ENCODE measurements around the gene SPTB.

Gene SPTB

DNA sequence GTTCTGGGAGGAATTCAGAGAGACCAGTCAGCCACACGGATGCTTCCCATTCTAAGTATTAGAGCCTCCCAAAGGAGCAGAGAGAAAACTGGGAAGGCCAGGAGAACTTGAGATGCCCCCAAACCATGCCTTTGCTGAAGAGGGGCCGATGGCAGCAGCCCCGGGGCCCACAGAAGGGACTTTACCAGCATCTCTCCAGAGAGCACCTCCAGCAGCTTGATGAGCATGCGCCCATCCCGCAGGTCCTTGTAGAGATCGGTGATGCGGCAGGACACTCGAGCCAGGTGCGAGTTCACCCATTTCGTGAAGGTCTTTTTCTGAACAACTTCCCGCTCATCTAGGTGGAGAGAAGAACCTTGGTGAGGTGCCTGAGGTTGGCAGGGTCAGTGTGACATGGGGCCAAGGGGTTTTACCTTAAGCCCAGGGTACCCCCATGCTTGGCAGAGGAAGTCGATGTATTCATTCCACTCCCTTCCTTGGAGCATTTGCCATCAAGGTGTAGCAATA, 74.9 kb downstream of the SPTB start:
- no peak for DNase-seq (ENCODE audit: low spot score)
- in situ Hi-C loops (cut with MboI; ENCODE audit: low sequenced_read_pairs, unreplicated experiment): no loop called here
- TF ChIP-seq, protein P1, sequence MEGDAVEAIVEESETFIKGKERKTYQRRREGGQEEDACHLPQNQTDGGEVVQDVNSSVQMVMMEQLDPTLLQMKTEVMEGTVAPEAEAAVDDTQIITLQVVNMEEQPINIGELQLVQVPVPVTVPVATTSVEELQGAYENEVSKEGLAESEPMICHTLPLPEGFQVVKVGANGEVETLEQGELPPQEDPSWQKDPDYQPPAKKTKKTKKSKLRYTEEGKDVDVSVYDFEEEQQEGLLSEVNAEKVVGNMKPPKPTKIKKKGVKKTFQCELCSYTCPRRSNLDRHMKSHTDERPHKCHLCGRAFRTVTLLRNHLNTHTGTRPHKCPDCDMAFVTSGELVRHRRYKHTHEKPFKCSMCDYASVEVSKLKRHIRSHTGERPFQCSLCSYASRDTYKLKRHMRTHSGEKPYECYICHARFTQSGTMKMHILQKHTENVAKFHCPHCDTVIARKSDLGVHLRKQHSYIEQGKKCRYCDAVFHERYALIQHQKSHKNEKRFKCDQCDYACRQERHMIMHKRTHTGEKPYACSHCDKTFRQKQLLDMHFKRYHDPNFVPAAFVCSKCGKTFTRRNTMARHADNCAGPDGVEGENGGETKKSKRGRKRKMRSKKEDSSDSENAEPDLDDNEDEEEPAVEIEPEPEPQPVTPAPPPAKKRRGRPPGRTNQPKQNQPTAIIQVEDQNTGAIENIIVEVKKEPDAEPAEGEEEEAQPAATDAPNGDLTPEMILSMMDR (IDR thresholded peaks at IDR 0.05; ENCODE audit: borderline replicate concordance, control extremely low read depth, extremely low read depth, insufficient read depth, missing control alignments): no peak

DNA sequence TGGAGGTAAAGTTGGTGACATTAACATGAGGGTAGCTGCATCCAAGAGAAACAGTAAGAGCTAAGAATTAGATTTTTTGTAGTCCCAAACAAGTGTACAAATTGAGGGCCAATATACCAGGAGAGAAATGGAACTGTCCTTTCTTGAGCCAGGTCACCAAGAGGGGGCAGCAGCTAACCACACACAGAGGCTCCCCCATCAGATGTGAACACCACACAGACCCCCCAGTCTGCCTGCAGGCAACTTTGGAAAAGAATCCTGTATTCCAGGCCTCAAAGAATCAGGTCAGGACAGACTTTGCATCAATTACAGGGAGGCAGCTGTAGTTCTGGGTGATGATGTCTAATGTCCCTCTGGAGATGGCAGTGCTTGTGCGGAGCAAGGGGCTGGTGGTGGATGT, 77.9 kb downstream of the SPTB start:
- TF ChIP-seq, protein P1 (IDR thresholded peaks at IDR 0.05; ENCODE audit: borderline replicate concordance, control extremely low read depth, extremely low read depth, insufficient read depth, missing control alignments): peak; percentile 34
- peak; percentile 58 for DNase-seq (ENCODE audit: low spot score)
- in situ Hi-C loops (cut with MboI; ENCODE audit: low sequenced_read_pairs, unreplicated experiment): no loop called here

DNA sequence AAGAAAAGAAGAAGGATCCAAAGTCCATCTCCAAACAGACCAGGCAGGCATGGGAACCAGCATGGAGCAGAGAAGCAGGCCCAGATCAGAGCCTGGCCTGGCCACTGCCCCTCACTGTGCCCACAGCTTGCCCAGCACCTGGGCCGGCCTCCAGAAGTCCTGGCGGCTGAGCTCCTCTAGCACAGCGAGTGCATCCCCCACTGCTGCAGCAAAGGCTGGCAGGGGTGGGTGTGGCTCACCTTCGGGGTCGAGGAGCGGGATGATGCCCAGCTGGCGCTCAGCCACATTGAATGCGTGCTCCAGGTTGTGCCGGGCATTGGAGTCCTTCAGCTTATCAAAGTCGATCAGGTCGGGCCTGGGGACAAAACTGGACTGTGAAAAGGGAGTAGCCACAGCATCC, 78.7 kb downstream of the SPTB start:
- in situ Hi-C loops (cut with MboI; ENCODE audit: low sequenced_read_pairs, unreplicated experiment): no loop called here

DNA sequence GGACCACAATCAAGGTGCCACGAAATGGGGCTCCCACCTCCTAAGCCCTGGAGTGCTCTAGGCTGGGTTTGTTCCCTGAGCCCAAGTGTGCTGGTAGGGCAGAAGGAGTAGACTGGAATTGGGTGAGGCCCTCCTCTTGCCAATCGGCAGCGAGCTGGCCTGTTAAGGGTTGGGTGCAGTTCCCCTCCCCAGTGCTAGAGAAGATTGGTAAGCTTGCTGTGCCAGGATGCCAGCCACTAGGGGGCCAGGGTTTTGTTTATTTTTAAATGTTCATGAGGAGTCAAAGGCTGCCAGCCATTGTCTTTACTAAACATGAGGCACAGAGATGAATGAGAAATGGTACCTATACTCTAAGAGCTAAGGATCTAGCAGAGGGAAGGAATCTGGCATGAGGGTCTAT, 79.7 kb downstream of the SPTB start:
- DNase-seq (ENCODE audit: low spot score): no peak
- TF ChIP-seq, protein P1 (IDR thresholded peaks at IDR 0.05; ENCODE audit: borderline replicate concordance, control extremely low read depth, extremely low read depth, insufficient read depth, missing control alignments): no peak

More for the DNA sequence above, 78.7 kb downstream of the SPTB start:
- no peak for DNase-seq (ENCODE audit: low spot score)
- TF ChIP-seq, protein P1 (IDR thresholded peaks at IDR 0.05; ENCODE audit: borderline replicate concordance, control extremely low read depth, extremely low read depth, insufficient read depth, missing control alignments): no peak

GRCh38 chr14:64799555-64799954, 80.2 kb downstream of the SPTB start:
- in situ Hi-C loops (cut with MboI; ENCODE audit: low sequenced_read_pairs, unreplicated experiment): no loop called here
- TF ChIP-seq, protein P1 (IDR thresholded peaks at IDR 0.05; ENCODE audit: borderline replicate concordance, control extremely low read depth, extremely low read depth, insufficient read depth, missing control alignments): no peak
- no peak for DNase-seq (ENCODE audit: low spot score)

More for the DNA sequence above, 79.7 kb downstream of the SPTB start:
- in situ Hi-C loops (cut with MboI; ENCODE audit: low sequenced_read_pairs, unreplicated experiment): no loop called here

GRCh38 chr14:64796369-64796768, 83.3 kb downstream of the SPTB start:
- no peak for DNase-seq (ENCODE audit: low spot score)
- TF ChIP-seq, protein P1 (IDR thresholded peaks at IDR 0.05; ENCODE audit: borderline replicate concordance, control extremely low read depth, extremely low read depth, insufficient read depth, missing control alignments): no peak
- in situ Hi-C loops (cut with MboI; ENCODE audit: low sequenced_read_pairs, unreplicated experiment): no loop called here
